DMS 273 (cell line): ENCODE results near the gene WFDC1.
A peak's percentile ranks its signal among the peaks of the same experiment; 100 is the strongest.

Experiments used
- DNase-seq: peaks from one replicate; lab custom pipeline; 2025; ENCODE audit not compliant: unreplicated experiment; lab: John Stamatoyannopoulos, UW

The WFDC1 gene

DNA sequence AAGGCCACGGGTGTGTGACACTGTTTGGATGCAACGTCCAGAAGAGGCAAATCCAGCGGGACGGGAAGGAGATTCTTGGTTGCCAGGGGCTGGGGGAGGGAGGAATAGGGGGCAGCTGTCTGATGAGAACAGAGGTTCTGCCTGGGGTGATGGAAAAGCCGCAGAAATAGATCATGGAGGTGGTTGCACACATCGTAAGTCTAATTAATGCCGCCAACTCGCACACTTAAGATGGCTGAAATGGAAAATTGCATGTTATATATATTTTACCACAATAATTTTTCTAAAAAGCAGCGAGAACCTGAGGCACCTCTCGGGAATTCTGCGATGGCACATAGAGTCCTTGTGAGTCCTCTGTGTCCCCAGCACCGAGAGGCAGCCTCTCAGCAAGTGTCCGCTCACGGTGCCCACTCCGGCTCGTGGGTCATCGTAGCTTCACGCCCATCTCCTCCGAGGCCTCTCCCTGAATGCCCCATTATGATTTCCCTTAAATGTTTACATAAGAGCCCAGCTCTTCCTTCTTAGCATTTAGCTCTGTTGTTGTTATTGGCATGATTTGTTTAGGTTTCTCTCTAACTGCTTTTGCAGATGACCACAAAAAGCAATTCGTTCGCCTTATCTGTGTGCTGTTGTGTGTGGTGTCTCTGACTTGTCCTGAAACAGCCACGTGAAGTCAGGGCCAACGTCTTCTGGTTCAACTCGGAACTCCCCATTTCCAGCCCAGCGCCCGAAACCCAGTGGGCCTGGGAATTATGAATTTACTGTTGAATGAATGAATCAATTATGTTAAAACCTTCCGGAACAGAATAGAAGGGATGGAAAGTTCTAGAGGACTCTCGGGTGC, 7.7 kb downstream of the WFDC1 start:
- no peak for DNase-seq

GRCh38 chr16:84303023-84303422, 8.3 kb downstream of the WFDC1 start:
- DNase-seq: no peak

GRCh38 chr16:84303516-84303915, 8.8 kb downstream of the WFDC1 start:
- no peak for DNase-seq

GRCh38 chr16:84306564-84306963, 11.9 kb downstream of the WFDC1 start:
- DNase-seq: no peak

GRCh38 chr16:84307209-84307954, 12.7 kb downstream of the WFDC1 start:
- no peak for DNase-seq

DNA sequence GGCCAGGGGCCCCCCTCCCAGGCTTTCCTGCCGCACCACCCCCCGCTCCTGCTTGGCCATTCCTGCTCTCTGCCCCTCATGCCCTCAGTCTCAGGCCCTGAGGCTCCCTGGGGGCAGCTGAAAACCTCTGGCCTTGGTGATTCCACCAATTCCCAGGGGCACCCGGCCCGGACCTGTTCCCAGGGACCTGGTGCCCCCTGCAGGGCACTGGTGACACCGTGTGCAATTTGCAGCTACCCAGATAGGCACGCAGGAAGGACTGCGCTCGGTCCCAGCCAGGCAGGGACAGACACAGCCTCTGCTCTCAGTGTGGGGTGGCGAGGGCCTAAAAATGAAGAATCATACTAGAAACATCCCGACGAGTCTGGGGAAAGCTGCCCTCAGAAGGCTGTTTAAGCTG, 13.4 kb downstream of the WFDC1 start:
- peak; percentile 85 for DNase-seq

DNA sequence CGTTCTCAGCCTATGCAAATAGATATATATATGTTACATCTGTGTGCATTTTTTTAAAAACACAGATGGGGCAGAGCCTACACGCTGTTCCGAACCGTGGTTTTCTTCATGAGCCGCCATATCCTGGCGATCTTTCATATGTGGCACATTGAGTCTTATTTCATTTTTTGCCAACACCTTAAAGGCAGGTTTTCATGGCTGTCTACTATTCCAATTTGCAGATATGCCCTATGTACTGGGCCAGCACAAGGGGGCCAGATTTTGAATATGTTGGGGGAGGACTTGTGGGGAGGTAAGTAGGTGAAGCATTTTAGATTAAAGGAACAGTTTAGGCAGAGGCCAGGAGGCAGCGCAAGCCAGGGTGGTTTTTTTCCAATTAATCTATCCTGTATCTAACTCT, 16.0 kb downstream of the WFDC1 start:
- no peak for DNase-seq

GRCh38 chr16:84312783-84313382, 18.2 kb downstream of the WFDC1 start:
- peak; percentile 51 for DNase-seq

- no peak for DNase-seq
Observed at GRCh38 chr16:84313921-84314320, 19.2 kb downstream of the WFDC1 start.

GRCh38 chr16:84314373-84314772, 19.7 kb downstream of the WFDC1 start:
- peak; percentile 15 for DNase-seq

GRCh38 chr16:84314814-84315213, 20.1 kb downstream of the WFDC1 start:
- no peak for DNase-seq

DNA sequence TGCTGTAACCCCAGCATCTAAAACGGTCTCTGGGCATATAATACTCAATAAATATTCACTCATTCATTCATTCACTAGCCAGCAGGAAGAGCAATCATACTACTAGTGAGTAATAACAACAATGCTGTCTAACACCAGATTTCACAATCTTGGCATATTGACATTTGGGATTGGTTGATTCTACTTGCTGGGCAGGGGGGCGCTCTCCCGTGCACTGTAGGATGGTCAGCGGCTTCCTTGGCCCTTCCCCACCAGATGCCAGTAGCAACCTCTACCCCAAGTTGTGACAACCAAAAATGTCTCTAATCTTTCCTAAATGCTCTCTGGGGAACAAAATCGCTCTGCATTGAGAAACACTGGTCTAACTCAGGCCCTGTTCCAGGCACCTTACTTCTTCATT, 20.7 kb downstream of the WFDC1 start:
- DNase-seq: no peak

DNA sequence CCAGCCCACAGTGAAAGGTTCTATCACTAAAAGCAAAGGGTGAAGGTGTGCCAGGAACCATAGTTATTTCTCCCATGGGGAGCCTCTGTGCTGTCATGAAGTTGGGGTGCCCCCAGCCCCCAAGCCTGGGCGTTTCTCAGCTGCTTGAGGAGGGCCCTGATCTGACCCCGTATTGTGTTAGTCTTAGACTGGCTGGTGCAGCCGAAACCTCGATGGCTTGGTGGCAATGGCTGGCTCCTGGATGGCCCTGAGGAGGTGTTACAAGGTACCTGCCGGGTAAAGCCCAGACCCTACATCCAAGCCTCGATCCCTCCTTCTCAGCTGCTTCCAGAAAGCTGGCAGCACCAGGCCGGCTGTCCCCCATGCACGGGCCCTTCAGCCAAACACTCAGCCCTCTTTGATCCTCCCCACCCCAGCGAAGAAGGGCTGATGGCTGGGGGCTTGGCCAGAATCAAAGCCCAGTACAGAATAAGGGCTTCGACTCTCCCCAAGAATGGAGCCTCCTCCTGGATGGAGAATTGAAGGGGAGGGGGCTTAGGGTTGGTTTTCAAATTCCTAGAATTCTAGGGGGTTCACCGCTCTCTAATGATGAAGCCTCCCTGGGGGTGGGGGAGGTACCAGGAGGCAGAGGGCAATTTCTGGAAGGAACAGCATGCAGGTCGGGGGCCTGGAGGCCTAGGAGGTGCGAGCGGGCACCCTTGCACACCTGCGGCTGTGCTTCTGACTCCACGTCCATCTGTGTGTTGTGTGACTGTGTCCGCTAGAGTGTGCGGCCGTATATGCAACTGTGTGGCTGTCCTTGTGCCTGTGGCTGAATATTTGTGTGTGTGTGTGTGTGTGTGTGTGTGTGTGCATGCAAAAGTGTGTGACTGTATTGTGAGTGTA, 23.7 kb downstream of the WFDC1 start:
- DNase-seq: no peak

- no peak for DNase-seq
Observed at GRCh38 chr16:84319146-84319760, 24.6 kb downstream of the WFDC1 start.

GRCh38 chr16:84320511-84320910, 25.8 kb downstream of the WFDC1 start:
- no peak for DNase-seq

DNA sequence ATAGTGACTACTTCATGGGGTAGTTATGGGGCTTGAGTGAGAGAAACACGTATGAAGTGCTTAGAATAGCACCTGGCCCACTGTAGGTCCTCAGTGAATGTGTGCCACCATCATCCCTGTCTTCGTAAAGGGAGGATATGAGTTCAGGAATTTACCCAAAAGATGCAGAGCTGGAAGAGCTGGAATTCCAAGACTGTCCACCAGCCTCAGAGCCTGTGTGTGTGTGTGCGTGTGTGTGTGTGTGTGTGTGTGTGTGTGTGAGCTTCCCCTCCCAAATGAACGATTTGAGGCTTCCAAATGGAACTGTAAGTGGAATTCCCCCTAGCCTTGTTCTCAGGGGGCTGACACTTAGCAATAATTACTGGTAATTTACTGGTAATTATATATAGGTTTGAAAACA, 27.3 kb downstream of the WFDC1 start:
- no peak for DNase-seq

DNA sequence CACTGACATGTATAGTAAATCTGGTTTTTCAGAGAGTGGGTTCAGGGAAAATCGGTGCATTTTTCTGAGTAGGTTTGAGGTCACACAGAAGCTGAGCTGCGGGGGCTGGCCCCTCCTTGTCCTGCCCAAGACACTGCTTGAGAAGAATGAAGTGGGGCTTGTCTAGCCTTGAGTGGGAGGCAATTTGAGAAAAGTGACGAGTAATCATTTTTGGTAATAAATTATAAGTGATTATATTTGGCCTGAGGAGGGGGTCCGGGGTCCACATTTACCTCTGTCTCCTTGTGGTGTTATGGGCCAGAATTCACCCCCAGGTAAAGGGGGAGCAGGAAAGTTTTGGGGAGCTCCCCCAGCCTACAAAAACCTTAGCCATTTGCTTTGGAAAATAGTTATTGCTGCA, 28.1 kb downstream of the WFDC1 start:
- DNase-seq: no peak

- DNase-seq: no peak
Observed at GRCh38 chr16:84323606-84324005, 28.9 kb downstream of the WFDC1 start.

GRCh38 chr16:84324434-84325262, 30.0 kb downstream of the WFDC1 start:
- DNase-seq: no peak

DNA sequence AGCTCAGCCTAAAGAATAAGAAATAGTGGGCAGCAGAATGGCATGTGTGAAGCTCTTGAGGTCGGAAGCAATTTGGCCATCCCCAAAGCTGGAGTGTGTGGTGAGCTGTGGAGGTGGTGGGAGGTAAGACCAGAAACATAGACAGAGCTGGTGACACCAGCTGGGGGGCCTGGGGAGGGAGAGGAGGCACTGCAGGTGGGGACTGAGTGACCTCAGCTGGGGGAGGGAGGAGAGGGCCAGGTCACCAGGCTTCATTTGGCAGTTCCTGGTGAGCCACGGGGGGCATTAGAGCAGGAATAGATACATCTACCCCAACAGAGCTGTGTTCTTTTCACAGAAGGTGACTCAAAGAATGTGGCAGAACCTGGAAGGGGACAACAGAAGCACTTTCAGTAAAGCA, 31.9 kb downstream of the WFDC1 start:
- DNase-seq: no peak
